ENCODE data around the gene GPR63.

The GPR63 gene

GRCh38 chr6:96816301-96816817 lies 20.9 kb downstream of the GPR63 start:
- DNase-seq = no peak

GRCh38 chr6:96814625-96815024 lies 22.7 kb downstream of the GPR63 start:
- DNase-seq = no peak

GRCh38 chr6:96812077-96812703 lies 25.1 kb downstream of the GPR63 start:
- DNase-seq = no peak

GRCh38 chr6:96811670-96812069 lies 25.6 kb downstream of the GPR63 start:
- DNase-seq = no peak

- DNase-seq = no peak
Observed at GRCh38 chr6:96811136-96811535, 26.1 kb downstream of the GPR63 start.

- no peak for DNase-seq
Observed at GRCh38 chr6:96809119-96809518, 28.2 kb downstream of the GPR63 start.

GRCh38 chr6:96803106-96803481 lies 34.2 kb downstream of the GPR63 start:
- no peak for DNase-seq

GRCh38 chr6:96795481-96795880 lies 41.8 kb downstream of the GPR63 start:
- no peak for DNase-seq

- no peak for DNase-seq
Observed at GRCh38 chr6:96794980-96795379, 42.3 kb downstream of the GPR63 start.

- no peak for DNase-seq
Observed at GRCh38 chr6:96792561-96793190, 44.6 kb downstream of the GPR63 start.

GRCh38 chr6:96789871-96790270 lies 47.4 kb downstream of the GPR63 start:
- DNase-seq = no peak

GRCh38 chr6:96787846-96788580 lies 49.3 kb downstream of the GPR63 start:
- DNase-seq = no peak

GRCh38 chr6:96786336-96786735 lies 50.9 kb downstream of the GPR63 start:
- no peak for DNase-seq

- DNase-seq = no peak
Observed at GRCh38 chr6:96784650-96785049, 52.6 kb downstream of the GPR63 start.

- no peak for DNase-seq
Observed at GRCh38 chr6:96783307-96783706, 54.0 kb downstream of the GPR63 start.

GRCh38 chr6:96781557-96781956 lies 55.7 kb downstream of the GPR63 start:
- DNase-seq = no peak

GRCh38 chr6:96777113-96777512 lies 60.2 kb downstream of the GPR63 start:
- no peak for DNase-seq

GRCh38 chr6:96775727-96776400 lies 61.4 kb downstream of the GPR63 start:
- no peak for DNase-seq

GRCh38 chr6:96766769-96767168 lies 70.5 kb downstream of the GPR63 start:
- no peak for DNase-seq

- no peak for DNase-seq
Observed at GRCh38 chr6:96762599-96762998, 74.7 kb downstream of the GPR63 start.

- DNase-seq = no peak
Observed at GRCh38 chr6:96761794-96762193, 75.5 kb downstream of the GPR63 start.

GRCh38 chr6:96760153-96760687 lies 77.1 kb downstream of the GPR63 start:
- DNase-seq = no peak

- no peak for DNase-seq
Observed at GRCh38 chr6:96755096-96755495, 82.2 kb downstream of the GPR63 start.

Measured in CD4-positive, alpha-beta T cell treated with Interleukin-15 for 1 hour (primary cell).